HG02852 (cell line): ENCODE measurements around the gene ZNF436.
"Not testable (repeated sequence)": the region's sequence is repeated elsewhere in the genome, so short reads cannot be mapped to it uniquely, and the experiment has no call there.

ENCODE experiments used
- ATAC-seq: cut with Tn5 transposase; IDR thresholded peaks from one replicate; pipeline ENCODE4 v1.9.1; 2021; ENCODE audit warnings: mild to moderate bottlenecking, moderate library complexity; ENCODE audit not compliant: unreplicated experiment

The ZNF436 gene

GRCh38 chr1:23393706-23394105 is 24.1 kb upstream of the ZNF436 start:
- ATAC-seq, result no peak

GRCh38 chr1:23392125-23392855 is 22.7 kb upstream of the ZNF436 start:
- ATAC-seq, result no peak

- ATAC-seq, result no peak
Measured at GRCh38 chr1:23389837-23390321, 20.2 kb upstream of the ZNF436 start.

- ATAC-seq, result no peak
Measured at GRCh38 chr1:23387494-23387893, 17.9 kb upstream of the ZNF436 start.

GRCh38 chr1:23385119-23385621 is 15.5 kb upstream of the ZNF436 start:
- ATAC-seq, result no peak

GRCh38 chr1:23384312-23385058 is 14.8 kb upstream of the ZNF436 start:
- ATAC-seq, result no peak

- ATAC-seq, result no peak
Measured at GRCh38 chr1:23383577-23384311, 14.1 kb upstream of the ZNF436 start.

GRCh38 chr1:23381233-23381885 is 11.7 kb upstream of the ZNF436 start:
- no peak for ATAC-seq

GRCh38 chr1:23380719-23381118 is 11.1 kb upstream of the ZNF436 start:
- ATAC-seq, result no peak

GRCh38 chr1:23380236-23380635 is 10.6 kb upstream of the ZNF436 start:
- ATAC-seq, result not testable (repeated sequence)

- no peak for ATAC-seq
Measured at GRCh38 chr1:23376890-23377811, 7.5 kb upstream of the ZNF436 start.

GRCh38 chr1:23374079-23374735 is 4.6 kb upstream of the ZNF436 start:
- not testable (repeated sequence) for ATAC-seq

GRCh38 chr1:23371987-23372880 is 2.6 kb upstream of the ZNF436 start:
- no peak for ATAC-seq

GRCh38 chr1:23370709-23371584 is 1.3 kb upstream of the ZNF436 start:
- no peak for ATAC-seq

GRCh38 chr1:23370330-23370708 is 683 bp upstream of the ZNF436 start:
- ATAC-seq, result no peak

- ATAC-seq, result peak; percentile 60
Measured at GRCh38 chr1:23368562-23369334, 888 bp downstream of the ZNF436 start.
